GM12891 (cell line): ENCODE data around the gene HIPK1.

Experiments used
- PAX5 ChIP-seq: IDR thresholded peaks from 2 replicates; pipeline ENCODE4 v1.6.1; 2011; ENCODE audit warnings: low read length, moderate library complexity, mild to moderate bottlenecking; ENCODE audit not compliant: insufficient read depth, severe bottlenecking
- POLR2A ChIP-seq: IDR thresholded peaks from 2 replicates; pipeline ENCODE4 v1.6.1; 2011; ENCODE audit warnings: low read depth, low read length, control low read depth
- POLR2AphosphoS5 ChIP-seq: IDR thresholded peaks from 2 replicates; pipeline ENCODE4 v1.6.1; 2011; ENCODE audit warnings: low read depth, low read length, control low read depth
- SPI1 ChIP-seq: IDR thresholded peaks from 2 replicates; pipeline ENCODE4 v1.6.1; 2011; ENCODE audit warnings: low read depth, low read length, control low read depth
- TAF1 ChIP-seq: IDR thresholded peaks from 2 replicates; pipeline ENCODE4 v1.6.1; 2011; ENCODE audit warnings: low read depth, low read length, control low read depth

DNA sequence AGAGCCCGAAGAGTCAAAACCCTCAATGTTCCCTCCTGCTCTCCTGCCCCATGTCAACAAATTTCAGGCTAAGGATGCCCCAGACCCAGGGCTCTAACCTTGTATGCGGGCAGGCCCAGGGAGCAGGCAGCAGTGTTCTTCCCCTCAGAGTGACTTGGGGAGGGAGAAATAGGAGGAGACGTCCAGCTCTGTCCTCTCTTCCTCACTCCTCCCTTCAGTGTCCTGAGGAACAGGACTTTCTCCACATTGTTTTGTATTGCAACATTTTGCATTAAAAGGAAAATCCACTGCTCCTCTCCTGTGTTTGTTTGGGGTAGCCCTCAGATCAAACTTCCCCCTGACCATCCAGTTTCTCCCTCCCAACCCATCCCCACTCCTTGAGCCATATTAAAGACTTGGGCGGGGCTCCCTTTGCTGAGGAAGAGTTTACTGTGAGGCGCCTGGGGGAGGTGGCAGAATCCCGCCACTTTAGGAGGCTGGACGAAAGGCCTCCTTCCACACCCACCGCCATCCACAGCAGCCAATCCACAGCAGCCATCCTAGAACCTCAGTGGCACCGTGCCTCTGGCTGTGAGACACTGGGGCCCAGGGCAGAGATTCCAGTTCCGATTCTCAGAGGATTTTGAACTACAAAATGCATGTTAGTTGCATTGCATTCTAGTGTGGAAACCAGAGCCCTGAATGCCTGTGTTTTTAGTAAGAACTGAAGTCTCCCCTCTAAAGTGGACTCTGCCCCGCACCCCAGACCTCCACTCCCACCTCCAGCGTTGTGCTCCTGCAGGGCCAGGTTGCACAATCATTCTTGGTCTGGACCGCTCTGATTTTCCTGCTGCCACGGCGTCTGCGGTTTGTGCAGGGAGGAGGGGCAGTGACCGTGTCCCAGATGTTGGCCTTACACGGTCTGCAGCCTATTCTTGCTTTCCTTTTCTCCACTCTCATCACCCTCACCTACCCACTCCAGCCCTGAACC, 53.1 kb downstream of the HIPK1 start:
- TF ChIP-seq TAF1 (no peak), POLR2AphosphoS5 (no peak), SPI1 (no peak), POLR2A (no peak), PAX5 (no peak)
